Activated CD4-positive, alpha-beta T cell treated with anti-CD3 and anti-CD28 coated beads for 36 hours (primary cell): Measurements from ENCODE around the gene CCK. TPM values are rescaled to one million over a fixed set of nuclear protein-coding genes. Genes with fewer than 3 reads are reported as not detected.
A peak's percentile ranks its signal among the peaks of the same experiment; 100 is the strongest.

ENCODE experiments used
- ATAC-seq: fragments of 200-7000 bp; cut with Tn5 transposase; one replicate; pipeline ENCODE4 v1.10.0; 2021; ENCODE audit warnings: mild to moderate bottlenecking, moderate library complexity
- CTCF ChIA-PET: fragments of 350-600 bp; sonication (Branson Sonifier 250); formaldehyde crosslinking; loops from one replicate; lab custom pipeline; 2021; ENCODE audit warnings: antibody characterized with exemption; lab: Charles Lee
- POLR2A ChIA-PET: fragments of 350-600 bp; sonication (Branson Sonifier 250); formaldehyde crosslinking; loops from one replicate; lab custom pipeline; 2021; ENCODE audit warnings: antibody characterized with exemption, inconsistent platforms; lab: Charles Lee
- DNase-seq: peaks from one replicate; pipeline ENCODE4 v3.0.0-alpha.2; 2020
- H3K27ac Mint-ChIP-seq: one replicate; pipeline ENCODE4 v1.8.0; 2021; ENCODE audit warnings: mixed read lengths
- H3K27me3 Mint-ChIP-seq: one replicate; pipeline ENCODE4 v1.8.0; 2021; ENCODE audit warnings: mixed read lengths
- H3K36me3 Mint-ChIP-seq: one replicate; pipeline ENCODE4 v1.8.0; 2021; ENCODE audit warnings: low read depth, mixed read lengths
- H3K4me1 Mint-ChIP-seq: one replicate; pipeline ENCODE4 v1.8.0; 2021; ENCODE audit warnings: mixed read lengths
- H3K4me3 Mint-ChIP-seq: one replicate; pipeline ENCODE4 v1.8.0; 2021; ENCODE audit warnings: mild to moderate bottlenecking, moderate library complexity, mixed read lengths
- H3K9me3 Mint-ChIP-seq: one replicate; pipeline ENCODE4 v1.8.0; 2021; ENCODE audit warnings: low read depth, mixed read lengths
- intact Hi-C, 2 experiments: fragments of 100-400 bp; cut with DNase I in 1 of 2; cut with micrococcal nuclease in 1 of 2; formaldehyde crosslinking; loops; one replicate each; pipeline versions ENCODE4 v1.14.2 to v1.15.1; 2022 to 2024; cut with DNase I, micrococcal nuclease
- total RNA-seq, 2 experiments: library from RNA; stranded (reverse); gene quantifications; one replicate each; pipeline ENCODE4 v1.2.3, GENCODE V29; 2021

Gene CCK
- total RNA-seq, 2 experiments from 2014 or later = not detected

DNA sequence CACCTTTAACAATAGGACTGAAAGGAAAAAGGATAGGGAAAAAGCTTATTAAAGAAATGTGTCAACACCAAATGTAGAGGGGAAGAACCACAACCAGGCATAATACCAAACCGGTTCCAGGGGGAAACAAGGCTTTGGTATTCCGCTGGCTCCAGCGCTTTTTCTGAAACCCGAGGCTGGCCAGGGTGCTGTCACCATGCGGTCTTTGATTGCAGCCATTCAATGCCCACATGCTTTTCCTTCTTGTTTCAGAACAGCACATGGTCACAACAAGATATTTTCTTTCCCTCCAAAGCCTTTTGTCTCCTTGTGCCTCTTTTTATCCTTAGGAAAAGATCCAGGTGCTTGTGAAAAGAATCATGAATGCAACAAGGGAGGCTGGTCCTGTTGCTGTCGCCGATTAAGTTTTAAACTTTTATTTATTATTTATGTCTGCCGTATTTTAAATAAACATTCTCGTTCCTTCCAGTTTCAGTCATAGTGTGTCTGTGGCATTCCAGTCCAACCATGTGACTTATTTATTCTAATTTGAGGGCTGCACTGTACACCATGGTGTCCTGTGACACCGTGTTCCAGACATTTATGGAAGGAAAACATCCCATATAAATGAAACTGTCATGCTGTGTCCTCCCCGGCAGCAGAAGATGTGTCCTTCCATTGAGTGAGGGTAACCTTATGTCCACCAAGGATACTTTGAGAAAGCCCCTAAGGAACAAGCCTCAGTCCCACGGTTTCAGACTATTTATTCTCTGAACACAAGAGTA, 41.1 kb downstream of the CCK start:
- no peaks in the 10 kb centered on the region for H3K9me3 Mint-ChIP-seq
- intact Hi-C loops = no loop called here
- H3K36me3 Mint-ChIP-seq = peaks cover 25% of the 10 kb centered on the region
- no peak overlapping the region for H3K27ac Mint-ChIP-seq
- ATAC-seq (no peak), DNase-seq (no peak)
- H3K4me3 Mint-ChIP-seq = no peak overlapping the region
- CTCF ChIA-PET = interaction anchor here (0.6 kb wide), 1 partner anchor 180 kb away, joined by 3 read pairs; no protein-coding TSS in a partner anchor
- no peaks in the 10 kb centered on the region for H3K27me3 Mint-ChIP-seq
- H3K4me1 Mint-ChIP-seq = peaks cover 2% of the 10 kb centered on the region
- POLR2A ChIA-PET = no interaction called here

DNA sequence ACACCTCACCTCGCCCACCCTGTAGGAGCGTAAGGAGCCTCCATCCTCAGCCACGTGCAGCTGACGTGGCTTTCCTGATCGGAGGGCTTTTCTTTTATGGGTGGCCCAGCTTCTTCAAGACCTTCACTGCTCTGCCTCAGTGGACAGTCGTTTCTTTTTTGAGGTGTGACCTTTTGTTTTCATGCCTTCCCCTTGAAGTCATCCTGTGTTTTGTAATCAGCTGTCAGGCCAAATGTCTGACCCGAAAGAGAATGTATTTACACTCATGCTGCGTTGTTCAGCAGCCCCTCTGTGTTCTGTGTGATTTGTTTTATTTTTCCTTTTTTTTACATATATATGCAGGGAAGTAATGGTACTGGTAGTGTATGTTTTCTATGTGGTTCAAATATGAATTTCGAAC, 41.8 kb downstream of the CCK start:
- no peak overlapping the region for H3K4me3 Mint-ChIP-seq
- H3K4me1 Mint-ChIP-seq = peaks cover 2% of the 10 kb centered on the region
- no peaks in the 10 kb centered on the region for H3K9me3 Mint-ChIP-seq
- peaks cover 25% of the 10 kb centered on the region for H3K36me3 Mint-ChIP-seq
- DNase-seq (no peak), ATAC-seq (no peak)
- H3K27ac Mint-ChIP-seq = no peak overlapping the region
- CTCF ChIA-PET = interaction anchor here (0.6 to 1.0 kb wide), 2 partner anchors 23 to 180 kb away, joined by 3 to 5 read pairs; no protein-coding TSS in a partner anchor
- intact Hi-C loops = no loop called here
- POLR2A ChIA-PET = no interaction called here
- no peaks in the 10 kb centered on the region for H3K27me3 Mint-ChIP-seq

GRCh38 chr3:42222942-42223693, 42.9 kb downstream of the CCK start:
- ATAC-seq (no peak), DNase-seq (no peak)
- POLR2A ChIA-PET = no interaction called here
- peaks cover 5% of the 10 kb centered on the region for H3K4me1 Mint-ChIP-seq
- H3K9me3 Mint-ChIP-seq = no peaks in the 10 kb centered on the region
- CTCF ChIA-PET = interaction anchor here (0.6 to 1.0 kb wide), 2 partner anchors 24 to 1649 kb away, joined by 4 to 5 read pairs; no protein-coding TSS in a partner anchor
- H3K4me3 Mint-ChIP-seq = no peak overlapping the region
- intact Hi-C loops = no loop called here
- H3K27ac Mint-ChIP-seq = no peak overlapping the region
- peaks cover 25% of the 10 kb centered on the region for H3K36me3 Mint-ChIP-seq
- H3K27me3 Mint-ChIP-seq = no peaks in the 10 kb centered on the region

DNA sequence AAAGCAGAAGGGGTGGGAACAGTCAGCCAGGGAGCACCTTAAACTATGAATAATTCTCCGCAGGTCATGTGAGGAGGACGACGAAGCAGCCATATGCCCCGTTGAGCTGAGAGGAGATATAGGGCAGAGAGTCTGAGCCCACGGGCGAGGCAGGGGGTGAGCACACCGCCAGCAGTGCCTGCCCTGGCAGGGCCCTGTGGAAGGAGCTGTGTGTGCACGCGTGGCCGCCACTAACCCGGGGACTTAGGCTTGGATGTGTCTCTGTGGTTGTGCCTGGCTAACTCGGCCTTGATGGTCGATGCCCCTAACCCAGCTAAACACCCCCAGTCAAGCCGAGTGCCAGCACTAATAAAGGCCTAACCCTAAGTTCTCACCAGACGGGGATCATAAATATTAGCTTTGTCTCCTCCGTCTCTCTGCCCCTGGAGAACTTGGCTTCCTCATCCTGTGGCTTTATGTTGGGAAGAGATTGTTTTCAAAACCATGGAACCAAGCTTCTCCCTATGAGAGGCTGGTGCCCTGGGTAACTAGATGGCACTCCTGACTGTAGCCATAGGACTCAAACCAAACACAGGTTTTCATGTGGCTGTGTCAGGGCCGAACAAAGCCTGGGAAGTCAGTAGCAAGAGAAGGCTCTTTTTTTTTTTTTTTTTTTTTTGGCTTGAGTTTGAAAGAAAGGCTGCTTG, 45.4 kb downstream of the CCK start:
- Mint-ChIP-seq H3K27me3 (no peaks in the 10 kb centered on the region), H3K4me1 (peaks cover 26% of the 10 kb centered on the region), H3K36me3 (peaks cover 23% of the 10 kb centered on the region), H3K27ac (no peak overlapping the region), H3K9me3 (no peaks in the 10 kb centered on the region), H3K4me3 (no peak overlapping the region)
- no peak for DNase-seq
- no peak for ATAC-seq
- intact Hi-C loops = no loop called here
- ChIA-PET CTCF (interaction anchor here (0.6 to 1.0 kb wide), 2 partner anchors 9 to 27 kb away, joined by 3 read pairs; no protein-coding TSS in a partner anchor), POLR2A (no interaction called here)

GRCh38 chr3:42216931-42217333, 49.1 kb downstream of the CCK start:
- Mint-ChIP-seq H3K4me3 (no peak overlapping the region), H3K9me3 (no peaks in the 10 kb centered on the region), H3K27me3 (no peaks in the 10 kb centered on the region), H3K27ac (peak overlapping the region; percentile 28), H3K4me1 (peaks cover 54% of the 10 kb centered on the region), H3K36me3 (peaks cover 4% of the 10 kb centered on the region)
- ChIA-PET POLR2A (no interaction called here), CTCF (no interaction called here)
- intact Hi-C loops = no loop called here
- DNase-seq = peak; percentile 18
- ATAC-seq = peak; percentile 55

GRCh38 chr3:42216302-42216701, 49.7 kb downstream of the CCK start:
- POLR2A ChIA-PET = no interaction called here

DNA sequence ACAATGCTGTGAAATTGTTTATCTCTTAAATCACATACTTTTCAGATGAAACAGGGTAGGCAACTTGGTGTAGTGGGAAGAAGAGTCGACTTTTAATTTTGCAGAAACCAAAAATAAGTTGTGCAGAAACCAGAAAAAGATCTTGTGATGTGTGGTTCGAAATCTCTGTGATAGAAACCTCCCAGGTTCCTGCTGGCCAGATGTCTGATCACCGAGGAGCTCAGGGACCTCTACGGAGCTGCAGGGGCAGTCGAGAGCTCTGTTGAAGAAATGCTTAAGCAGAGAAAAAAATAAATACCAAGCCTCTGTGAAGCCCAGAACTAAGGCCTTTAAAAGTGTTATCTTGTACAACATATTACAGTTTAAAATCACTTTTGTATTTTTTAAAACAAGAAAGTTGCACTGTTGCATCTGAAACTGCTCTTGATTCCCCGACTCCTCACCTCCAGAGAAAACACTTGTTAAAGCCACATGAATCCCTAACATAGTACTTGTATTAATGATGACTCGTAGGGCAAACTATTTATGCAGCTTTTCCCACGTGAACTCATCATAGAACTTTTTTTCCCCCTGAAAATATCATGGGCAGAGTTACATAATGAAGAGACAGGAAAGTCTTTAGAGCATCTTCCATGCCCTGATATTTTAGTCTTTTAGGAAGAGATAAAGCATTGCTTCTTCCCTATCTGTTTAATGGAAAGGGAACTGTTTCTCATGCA, 51.3 kb downstream of the CCK start:
- no peak for DNase-seq
- no peak overlapping the region for H3K4me3 Mint-ChIP-seq
- peaks cover 54% of the 10 kb centered on the region for H3K4me1 Mint-ChIP-seq
- H3K9me3 Mint-ChIP-seq = no peaks in the 10 kb centered on the region
- H3K27ac Mint-ChIP-seq = peak overlapping the region; percentile 38
- ATAC-seq = no peak
- CTCF ChIA-PET = interaction anchor here (0.6 to 1.9 kb wide), 4 partner anchors 10 to 205 kb away, joined by 3 to 6 read pairs (median 4); no protein-coding TSS in a partner anchor
- H3K27me3 Mint-ChIP-seq = no peaks in the 10 kb centered on the region
- H3K36me3 Mint-ChIP-seq = peaks cover 4% of the 10 kb centered on the region
- POLR2A ChIA-PET = no interaction called here
- intact Hi-C loops = no loop called here

More at GRCh38 chr3:42216302-42216701, 49.7 kb downstream of the CCK start:
- peak overlapping the region; percentile 71 for H3K27ac Mint-ChIP-seq
- H3K4me1 Mint-ChIP-seq = peaks cover 54% of the 10 kb centered on the region
- no peaks in the 10 kb centered on the region for H3K9me3 Mint-ChIP-seq
- peaks cover 3% of the 10 kb centered on the region for H3K36me3 Mint-ChIP-seq
- H3K4me3 Mint-ChIP-seq = no peak overlapping the region
- intact Hi-C loops = no loop called here
- DNase-seq (peak; percentile 9), ATAC-seq (peak; percentile 80)
- no peaks in the 10 kb centered on the region for H3K27me3 Mint-ChIP-seq
- CTCF ChIA-PET = no interaction called here

GRCh38 chr3:42214064-42214463, 51.9 kb downstream of the CCK start:
- no peak for DNase-seq
- peak overlapping the region; percentile 38 for H3K27ac Mint-ChIP-seq
- peaks cover 10% of the 10 kb centered on the region for H3K36me3 Mint-ChIP-seq
- H3K4me1 Mint-ChIP-seq = peaks cover 54% of the 10 kb centered on the region
- ChIA-PET POLR2A (interaction anchor here (0.5 kb wide), 1 partner anchor 13 kb away, joined by 3 read pairs; no protein-coding TSS in a partner anchor), CTCF (interaction anchor here (1.3 to 1.9 kb wide), 4 partner anchors 9 to 33 kb away, joined by 4 to 6 read pairs (median 6); no protein-coding TSS in a partner anchor)
- H3K9me3 Mint-ChIP-seq = no peaks in the 10 kb centered on the region
- H3K4me3 Mint-ChIP-seq = no peak overlapping the region
- H3K27me3 Mint-ChIP-seq = no peaks in the 10 kb centered on the region
- peak; percentile 17 for ATAC-seq
- intact Hi-C loops = no loop called here

GRCh38 chr3:42213417-42213816, 52.6 kb downstream of the CCK start:
- H3K27ac Mint-ChIP-seq = no peak overlapping the region
- POLR2A ChIA-PET = interaction anchor here (0.5 kb wide), 1 partner anchor 13 kb away, joined by 3 read pairs; no protein-coding TSS in a partner anchor

GRCh38 chr3:42210726-42211125, 55.3 kb downstream of the CCK start:
- no peak overlapping the region for H3K27ac Mint-ChIP-seq
- ATAC-seq = no peak
- H3K36me3 Mint-ChIP-seq = peaks cover 24% of the 10 kb centered on the region
- POLR2A ChIA-PET = no interaction called here
- CTCF ChIA-PET = interaction anchor here (0.6 to 2.1 kb wide), 5 partner anchors 11 to 269 kb away, joined by 3 to 8 read pairs (median 3); no protein-coding TSS in a partner anchor
- intact Hi-C loops = no loop called here
- peaks cover 30% of the 10 kb centered on the region for H3K4me1 Mint-ChIP-seq
- peaks cover 5% of the 10 kb centered on the region for H3K9me3 Mint-ChIP-seq
- DNase-seq = no peak
- H3K27me3 Mint-ChIP-seq = no peaks in the 10 kb centered on the region
- no peak overlapping the region for H3K4me3 Mint-ChIP-seq

More at GRCh38 chr3:42213417-42213816, 52.6 kb downstream of the CCK start:
- peaks cover 2% of the 10 kb centered on the region for H3K9me3 Mint-ChIP-seq
- H3K4me3 Mint-ChIP-seq = no peak overlapping the region
- H3K27me3 Mint-ChIP-seq = no peaks in the 10 kb centered on the region
- intact Hi-C loops = no loop called here
- peaks cover 51% of the 10 kb centered on the region for H3K4me1 Mint-ChIP-seq
- no peak for ATAC-seq
- CTCF ChIA-PET = interaction anchor here (0.8 to 1.9 kb wide), 5 partner anchors 19 to 110 kb away, joined by 3 to 6 read pairs (median 5); no protein-coding TSS in a partner anchor
- H3K36me3 Mint-ChIP-seq = peaks cover 16% of the 10 kb centered on the region
- no peak for DNase-seq
